Adrenal gland (tissue), 5 donors: ENCODE measurements around the gene FAM185A.

Source experiments
- CTCF ChIP-seq, 6 experiments: fragments of 450-650 bp in 4 of 6; fragments of 200-600 bp in 2 of 6; sonication (generic) in 1 of 6; IDR thresholded peaks; 1 replicate in 5 of 6; 2 replicates in 1 of 6; pipeline versions ENCODE4 v1.5.1 to v1.8.0; 2016 to 2021; ENCODE audit warnings: antibody characterized with exemption in 6 of 6, mild to moderate bottlenecking in 2 of 6, moderate library complexity in 1 of 6
- POLR2A ChIP-seq, 2 donors: fragments of 450-650 bp; IDR thresholded peaks; one replicate each; pipeline ENCODE4 v1.6.1; 2017; ENCODE audit warnings: antibody characterized with exemption in 2 of 2, mild to moderate bottlenecking in 2 of 2, moderate library complexity in 1 of 2
- donor health status: DM: no; HTN: no; CAD: no.

DNA sequence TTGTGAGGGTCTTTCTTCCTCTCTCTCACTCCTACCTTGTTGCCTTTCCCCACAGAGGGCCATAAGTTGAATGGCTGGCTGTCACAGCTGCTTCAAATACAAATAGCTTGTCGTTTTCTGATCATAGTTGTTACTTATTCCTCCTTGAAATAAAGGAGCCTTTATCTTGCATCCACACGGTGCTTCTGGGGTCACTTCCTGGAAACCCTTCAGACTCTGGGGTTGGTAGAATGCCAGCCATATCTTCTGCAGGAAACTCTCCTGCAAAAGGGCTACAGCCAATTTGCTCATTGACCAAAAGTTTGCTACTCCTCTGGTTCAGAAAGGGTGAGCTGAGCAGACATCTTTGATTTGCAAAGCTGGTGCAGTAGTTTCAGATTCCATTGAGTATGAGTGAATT, 70.4 kb downstream of the FAM185A start:
- no peak for TF ChIP-seq CTCF (IDR thresholded peaks at IDR 0.05)
- no peak for TF ChIP-seq POLR2A (IDR thresholded peaks at IDR 0.05)
